ENCODE measurements around the gene FAF1.

DNA sequence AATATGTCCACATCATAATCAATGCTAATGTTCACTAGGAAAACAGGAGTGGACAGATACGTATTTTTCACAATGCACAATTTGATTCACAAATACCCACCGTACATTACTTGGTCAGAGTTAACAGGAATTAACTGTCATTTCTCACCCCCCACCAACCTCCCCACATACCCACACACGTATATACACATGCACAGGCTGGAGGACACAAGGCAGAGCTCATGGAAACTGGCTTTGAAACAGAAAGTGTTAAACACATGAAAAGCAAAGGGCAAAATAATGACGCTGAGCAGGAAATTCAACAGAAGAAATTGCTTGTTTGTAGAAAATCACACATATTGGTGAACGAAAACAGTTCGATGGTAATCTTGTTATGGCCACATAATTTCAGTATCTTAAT is 348.4 kb downstream of the FAF1 start:
- TF ChIP-seq POLR2A (IDR thresholded peaks at IDR 0.05; ENCODE audit: control extremely low read depth in 1 of 2, low read depth in 2 of 2, low read length in 2 of 2): no peak
- TF ChIP-seq RFX5 (IDR thresholded peaks at IDR 0.05; ENCODE audit: borderline replicate concordance, low read depth, low read length): no peak
- TF ChIP-seq, protein P1, sequence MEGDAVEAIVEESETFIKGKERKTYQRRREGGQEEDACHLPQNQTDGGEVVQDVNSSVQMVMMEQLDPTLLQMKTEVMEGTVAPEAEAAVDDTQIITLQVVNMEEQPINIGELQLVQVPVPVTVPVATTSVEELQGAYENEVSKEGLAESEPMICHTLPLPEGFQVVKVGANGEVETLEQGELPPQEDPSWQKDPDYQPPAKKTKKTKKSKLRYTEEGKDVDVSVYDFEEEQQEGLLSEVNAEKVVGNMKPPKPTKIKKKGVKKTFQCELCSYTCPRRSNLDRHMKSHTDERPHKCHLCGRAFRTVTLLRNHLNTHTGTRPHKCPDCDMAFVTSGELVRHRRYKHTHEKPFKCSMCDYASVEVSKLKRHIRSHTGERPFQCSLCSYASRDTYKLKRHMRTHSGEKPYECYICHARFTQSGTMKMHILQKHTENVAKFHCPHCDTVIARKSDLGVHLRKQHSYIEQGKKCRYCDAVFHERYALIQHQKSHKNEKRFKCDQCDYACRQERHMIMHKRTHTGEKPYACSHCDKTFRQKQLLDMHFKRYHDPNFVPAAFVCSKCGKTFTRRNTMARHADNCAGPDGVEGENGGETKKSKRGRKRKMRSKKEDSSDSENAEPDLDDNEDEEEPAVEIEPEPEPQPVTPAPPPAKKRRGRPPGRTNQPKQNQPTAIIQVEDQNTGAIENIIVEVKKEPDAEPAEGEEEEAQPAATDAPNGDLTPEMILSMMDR (IDR thresholded peaks at IDR 0.05; ENCODE audit: control extremely low read depth in 1 of 3, insufficient read depth in 1 of 3, low read depth in 1 of 3, low read length in 3 of 3): no peak
- no peak for TF ChIP-seq TAF7 (optimal IDR thresholded peaks at IDR 0.05; ENCODE audit: borderline replicate concordance, low read depth, low read length)
- no peak for TF ChIP-seq KDM1A (IDR thresholded peaks at IDR 0.05; ENCODE audit: borderline replicate concordance, low read length)

Data from H1 (cell line).